Measurements from ENCODE around the gene TLN1.
A peak's percentile ranks its signal among the peaks of the same experiment; 100 is the strongest.

TLN1 gene

DNA sequence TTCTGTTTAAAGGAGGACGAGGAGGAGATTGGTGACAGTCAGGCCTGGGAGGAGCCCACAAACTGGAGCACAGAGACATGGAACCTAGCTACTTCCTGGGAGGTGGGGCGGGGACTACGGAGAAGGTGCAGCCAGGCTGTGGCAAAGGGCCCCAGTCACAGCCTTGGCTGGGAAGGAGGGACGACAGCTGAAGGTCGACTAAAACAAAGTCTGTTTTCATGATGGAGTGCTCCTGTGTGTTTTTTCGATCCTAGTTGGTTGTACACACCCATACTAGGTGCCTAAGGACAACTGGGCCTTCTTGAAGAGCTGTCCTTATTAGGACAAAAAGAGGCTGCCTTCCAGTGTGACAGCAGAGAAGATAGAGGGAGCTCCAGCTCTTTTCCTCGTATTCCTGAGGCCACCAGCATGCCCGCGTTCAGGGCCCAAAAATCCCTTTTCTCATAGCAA, 71.0 kb downstream of the TLN1 start:
- DNase-seq = peak in 1 of 2 experiments; percentile 39

DNA sequence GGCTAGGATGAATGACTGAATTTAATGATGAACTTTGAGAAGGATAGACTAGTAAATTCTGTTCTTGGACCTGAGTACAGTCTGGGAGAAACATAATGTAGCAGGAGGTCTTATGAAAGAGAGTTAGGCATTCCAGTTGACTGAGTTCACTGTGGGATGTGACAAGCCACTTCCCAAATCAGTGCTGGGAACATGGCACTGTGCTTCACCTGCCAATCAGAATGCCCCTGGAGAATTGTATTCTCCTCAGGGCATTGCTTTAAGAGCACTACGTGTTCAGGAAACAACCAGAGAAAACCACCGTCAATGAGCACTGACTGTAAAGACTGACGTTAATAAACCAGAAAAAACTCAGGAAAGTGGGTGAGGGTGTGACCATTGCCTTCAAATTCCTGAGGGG, 72.7 kb downstream of the TLN1 start:
- no peak for DNase-seq

DNA sequence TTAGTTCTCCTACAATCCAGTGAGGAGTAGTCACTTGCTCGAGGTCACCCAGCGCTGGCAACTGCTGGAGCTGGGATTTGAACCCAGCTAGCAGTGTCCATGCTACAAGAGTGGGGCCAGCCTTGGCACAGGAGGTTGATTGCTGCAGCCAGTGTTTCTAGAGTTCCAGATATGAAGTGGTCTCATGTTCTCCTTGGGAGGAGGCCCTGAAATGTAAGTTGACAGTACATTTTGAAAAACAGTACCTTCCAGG, 73.1 kb downstream of the TLN1 start:
- DNase-seq = no peak

DNA sequence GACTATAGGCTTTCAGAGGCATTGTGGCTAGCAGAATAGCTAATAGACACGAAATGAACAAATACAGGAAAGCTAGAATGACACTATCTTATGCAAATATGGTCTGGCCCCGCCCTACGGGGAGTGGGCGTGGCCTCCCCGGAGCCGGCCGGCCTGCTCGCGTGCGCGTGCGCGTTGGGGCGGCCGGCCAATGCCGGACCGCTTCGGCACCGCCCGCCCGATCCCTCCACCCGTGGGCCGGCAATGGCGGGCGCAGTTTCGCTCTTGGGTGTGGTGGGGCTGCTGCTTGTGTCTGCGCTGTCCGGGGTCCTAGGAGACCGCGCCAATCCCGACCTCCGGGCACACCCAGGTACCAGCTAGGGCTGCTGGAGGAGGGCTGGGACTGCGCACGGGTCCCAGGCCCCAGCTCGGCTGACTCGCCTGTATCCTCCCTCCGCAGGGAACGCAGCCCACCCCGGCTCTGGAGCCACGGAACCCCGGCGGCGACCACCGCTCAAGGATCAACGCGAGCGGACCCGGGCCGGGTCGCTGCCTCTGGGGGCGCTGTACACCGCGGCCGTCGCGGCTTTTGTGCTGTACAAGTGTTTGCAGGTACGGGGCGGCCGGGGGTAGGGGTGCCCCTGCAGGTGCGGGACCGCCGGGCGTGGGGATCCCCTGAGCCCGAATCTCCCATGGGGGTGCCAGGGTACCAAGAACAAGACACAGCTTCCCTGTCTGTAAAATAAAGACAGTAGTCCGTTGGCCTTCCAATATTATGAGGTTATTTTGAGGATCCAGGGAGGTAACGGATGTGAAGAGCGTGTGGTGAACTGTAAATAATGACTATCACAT, 73.6 kb downstream of the TLN1 start, which contains the start of gene CCDC107:
Gene CCDC107, plus strand, starts transcription at position 156 of the 831 bp plus-strand sequence. Its CDS starts 88 bp downstream, at position 244.
- DNase-seq = peak; percentile 25 to 72

DNA sequence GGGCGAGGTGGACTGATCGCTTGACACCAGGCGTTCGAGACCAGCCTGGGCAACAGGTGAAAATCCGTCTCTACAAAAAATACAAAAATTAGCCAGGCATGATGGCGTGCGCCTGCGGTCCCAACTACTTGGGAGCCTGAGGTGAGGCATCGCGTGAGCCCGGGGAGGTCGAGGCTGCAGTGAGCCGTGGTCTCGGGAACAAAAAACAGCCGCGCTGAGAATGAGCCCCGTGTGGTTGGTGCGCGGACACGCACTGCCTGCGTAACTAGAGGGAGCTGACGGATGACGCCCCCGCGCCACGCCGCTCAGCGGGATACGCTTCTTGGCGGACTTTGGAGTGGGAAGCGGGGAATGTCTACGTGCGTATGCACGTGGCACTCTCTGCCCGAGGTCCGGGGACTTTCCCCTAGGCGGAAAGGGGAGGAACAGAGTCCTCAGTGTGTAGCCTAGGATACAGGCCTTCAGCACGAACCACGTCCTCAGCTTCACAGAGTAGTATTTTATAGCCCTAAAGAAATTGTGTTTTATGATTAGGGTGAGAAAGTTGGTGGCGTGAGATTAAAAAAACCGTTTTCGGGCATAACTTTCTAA, 74.4 kb downstream of the TLN1 start, which contains the start of gene RMRP:
Gene RMRP, minus strand, starts transcription at position 474 of the 591 bp plus-strand sequence.
- DNase-seq = peak; percentile 88 to 94

DNA sequence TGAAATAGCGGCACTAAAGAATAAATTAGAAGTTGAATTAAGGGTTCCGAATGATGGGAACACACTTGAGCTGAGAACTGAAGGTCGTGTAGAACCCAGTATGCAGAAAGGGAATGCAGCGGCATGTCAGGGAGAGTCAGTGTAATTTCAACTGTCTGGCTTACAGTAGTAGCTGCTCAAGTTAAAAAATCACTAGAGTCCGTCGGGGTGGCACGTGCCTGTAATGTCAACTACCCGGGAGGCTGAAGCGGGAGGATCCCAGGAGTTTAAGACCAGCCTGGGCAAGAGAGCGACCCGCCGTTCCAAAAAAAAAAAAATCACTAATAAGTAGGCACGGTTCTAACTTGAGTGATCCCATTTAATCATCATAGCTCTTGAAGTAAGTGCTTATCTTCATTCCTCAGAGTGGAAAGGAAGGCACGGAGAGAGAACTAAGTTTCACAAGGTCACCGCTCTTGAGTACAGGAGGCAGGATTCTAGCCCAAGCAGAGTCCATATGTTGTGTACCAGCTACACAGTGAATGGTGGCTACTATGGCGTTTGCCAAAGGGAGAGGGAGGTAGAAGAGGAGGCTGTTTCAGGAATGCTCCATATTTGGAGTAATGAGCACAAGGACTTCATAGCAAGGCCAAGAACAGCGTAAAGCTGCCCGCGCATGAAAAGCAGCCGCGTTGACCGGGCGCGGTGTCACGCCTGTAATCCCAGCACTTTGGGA, 75.0 kb downstream of the TLN1 start:
- no peak for DNase-seq

DNA sequence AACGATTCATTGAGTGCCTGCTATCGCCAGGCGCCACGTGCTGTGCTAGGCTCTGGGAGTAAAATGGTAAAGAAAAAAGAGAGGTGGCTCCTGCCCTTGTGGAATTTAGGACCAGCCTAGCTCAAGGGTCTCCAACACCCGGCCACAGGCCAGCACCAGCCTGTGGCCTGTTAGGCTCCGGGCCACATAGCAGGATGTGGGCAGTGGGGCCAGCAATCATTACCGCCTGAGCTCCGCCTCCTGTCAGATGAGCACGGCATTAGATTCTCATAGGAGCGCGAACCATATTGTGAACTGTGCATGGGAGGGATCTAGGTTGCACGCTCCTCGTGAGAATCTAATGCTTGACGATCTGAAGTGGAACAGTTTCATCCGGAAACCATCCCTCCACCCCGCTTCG, 75.6 kb downstream of the TLN1 start:
- no peak for DNase-seq

DNA sequence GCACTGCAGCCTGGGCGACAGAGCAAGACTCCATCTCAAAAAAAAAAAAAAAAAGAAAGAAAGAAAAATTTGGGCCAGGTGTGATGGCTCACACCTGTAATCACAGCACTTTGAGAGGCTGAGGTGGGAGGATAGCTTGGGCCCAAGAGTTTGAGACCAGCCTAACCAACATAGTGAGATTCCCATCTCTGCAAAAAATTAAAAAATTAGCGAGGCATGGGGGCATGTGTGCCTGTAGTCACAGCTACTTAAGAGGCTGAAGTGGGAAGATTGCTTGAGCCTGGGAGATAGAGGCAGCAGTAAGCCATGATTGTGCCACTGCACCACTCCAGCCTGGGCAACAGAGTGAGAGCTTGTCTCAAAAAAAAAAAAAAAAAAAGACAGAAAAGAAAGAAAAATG, 78.4 kb downstream of the TLN1 start:
- no peak for DNase-seq

DNA sequence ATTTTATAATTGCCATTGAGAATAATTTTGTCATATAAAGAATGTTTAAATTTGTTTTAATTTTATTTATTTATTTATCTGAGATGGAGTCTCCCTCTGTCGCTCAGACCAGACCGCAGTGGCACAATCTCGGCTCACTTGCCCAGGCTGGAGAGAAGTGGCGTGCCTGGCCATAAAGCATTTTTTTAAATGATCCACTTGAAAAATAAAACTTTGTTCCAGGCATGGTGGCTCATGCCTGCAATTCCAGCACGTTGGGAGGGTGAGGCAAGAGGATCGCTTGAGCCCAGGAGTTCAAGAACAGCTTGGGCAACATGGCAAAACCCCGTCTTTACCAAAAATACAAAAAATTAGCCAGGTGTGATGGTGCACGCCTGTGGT, 79.2 kb downstream of the TLN1 start:
- no peak for DNase-seq

DNA sequence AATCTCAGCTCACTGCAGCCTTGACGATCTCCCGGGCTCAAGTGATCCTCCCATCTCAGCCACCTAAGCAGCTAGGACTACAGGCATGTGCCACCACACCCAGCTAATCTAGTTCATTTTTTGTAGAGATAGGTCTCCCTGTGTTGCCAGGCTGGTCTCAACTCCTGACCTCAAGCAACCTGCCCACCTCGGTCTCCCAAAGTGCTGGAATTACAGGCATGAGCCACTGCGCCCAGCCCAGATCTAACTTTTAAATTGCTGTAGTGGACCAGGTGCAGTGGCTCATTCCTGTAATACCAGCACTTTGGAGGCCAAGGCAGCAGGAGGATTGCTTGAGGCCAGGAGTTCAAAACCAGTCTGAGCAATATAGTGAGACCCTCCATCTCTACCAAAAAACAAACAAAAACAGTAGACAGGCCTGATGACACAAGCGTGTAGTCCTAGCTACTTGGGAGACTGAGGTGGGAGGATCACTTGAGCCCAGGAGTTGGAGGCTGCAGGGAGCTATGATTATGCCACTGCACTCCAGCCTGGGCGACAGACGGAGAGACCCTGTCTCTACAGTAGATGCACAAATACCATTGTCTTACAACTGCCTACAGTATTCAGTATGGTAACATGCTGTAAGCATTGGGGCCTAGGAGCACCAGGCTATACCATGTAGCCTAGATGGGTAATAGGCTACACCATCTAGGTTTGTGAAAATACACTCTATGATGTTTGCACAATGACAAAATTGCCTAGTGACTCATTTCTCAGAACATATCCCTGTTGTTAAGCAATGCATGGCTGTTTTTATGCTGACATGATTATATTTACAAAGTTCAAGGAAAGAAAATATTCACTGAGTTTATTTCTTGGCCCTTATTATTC, 79.8 kb downstream of the TLN1 start:
- DNase-seq = no peak

DNA sequence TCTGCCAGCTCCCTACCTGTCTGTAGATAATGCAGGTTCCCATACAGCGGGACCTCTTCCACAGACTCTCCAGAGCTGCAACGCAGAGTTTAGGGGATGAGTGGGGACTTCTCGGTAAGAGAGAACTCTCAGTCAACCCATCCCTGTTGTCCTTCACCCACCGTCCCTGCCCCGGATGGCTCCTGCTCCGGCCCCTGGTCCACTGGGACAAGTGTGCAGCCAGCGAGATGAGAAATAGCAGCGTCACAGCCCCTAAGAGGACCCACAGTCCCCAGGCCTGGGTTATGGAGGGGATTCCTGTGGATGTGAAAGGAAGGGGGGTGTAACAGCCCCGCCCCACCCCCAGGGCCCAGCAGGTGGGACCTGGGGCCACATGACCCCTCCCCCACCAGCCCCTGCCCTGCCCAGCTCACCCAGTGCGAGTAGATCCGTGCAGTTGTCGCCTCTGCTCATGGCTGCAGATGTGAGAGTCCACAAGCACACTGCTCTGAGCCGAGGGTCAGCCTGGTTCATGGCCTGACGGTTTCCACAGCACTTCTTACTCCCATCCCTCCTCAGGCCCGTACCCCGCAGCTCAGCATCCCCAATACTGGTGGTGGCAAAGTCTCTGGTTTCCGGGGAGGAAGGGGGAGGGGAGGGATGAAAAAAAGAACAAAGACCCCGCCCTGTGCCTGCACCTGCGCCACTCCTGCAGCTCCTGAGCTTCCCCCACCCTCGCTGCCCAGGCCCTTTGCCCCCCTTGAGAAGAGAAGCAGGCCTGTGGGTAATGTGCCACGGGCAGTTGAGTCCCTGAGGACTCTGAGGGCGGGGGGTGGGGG, 81.4 kb downstream of the TLN1 start, which contains the start of gene SIT1:
Gene SIT1, minus strand, starts transcription at position 591 of the 818 bp plus-strand sequence. Its CDS starts 78 bp downstream, at position 513.
- no peak for DNase-seq

DNA sequence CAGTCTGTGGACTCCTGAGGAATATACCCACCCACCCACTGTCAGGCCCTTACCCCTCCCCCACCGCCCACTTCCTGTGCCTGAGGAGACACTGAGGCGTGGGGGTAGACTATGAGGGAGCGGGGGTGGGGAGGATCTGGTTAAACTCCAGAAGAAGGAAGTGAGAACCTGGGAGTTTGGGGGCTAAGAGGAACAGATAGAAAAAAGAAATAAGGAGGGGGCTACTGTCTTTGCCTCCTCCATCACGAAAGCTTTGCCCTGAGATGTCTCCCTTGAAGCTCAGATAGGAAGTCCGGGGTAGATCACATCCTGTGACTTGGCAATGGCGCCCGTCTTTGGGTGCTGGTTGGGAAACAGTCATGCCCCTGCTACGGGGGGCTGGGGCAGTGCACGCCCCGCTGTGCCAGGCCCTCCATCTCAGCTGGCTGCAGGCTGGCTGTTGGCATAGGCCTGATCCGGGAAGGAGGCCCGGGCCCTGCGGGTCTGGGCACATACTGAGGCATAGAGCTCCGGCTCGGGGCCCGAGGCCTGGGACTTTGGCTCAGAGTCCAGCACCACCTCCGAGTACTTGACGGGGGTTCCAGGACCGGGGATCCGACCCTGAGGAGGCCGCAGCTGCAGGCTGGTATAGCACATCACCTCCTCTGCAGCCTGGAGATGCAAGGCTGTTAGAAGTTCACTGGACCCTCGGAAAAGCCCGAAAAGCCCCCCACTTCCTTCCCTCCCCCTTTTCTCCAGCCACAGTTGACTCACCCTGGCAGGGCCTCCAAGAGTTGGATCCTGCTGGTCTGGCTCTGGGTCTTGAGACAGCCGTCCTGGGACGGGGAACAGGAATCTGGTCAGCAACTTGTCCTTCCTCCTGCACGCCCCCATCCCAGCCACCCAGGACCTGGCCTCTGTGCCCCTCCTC, 82.3 kb downstream of the TLN1 start:
- no peak for DNase-seq

Measured in cerebellar nuclear complex (tissue), 1 donor.